WTC11 (cell line): ENCODE measurements around the gene BORCS5. TPM values are rescaled to one million over a fixed set of nuclear protein-coding genes. Genes with fewer than 3 reads are reported as not detected.

Source experiments
- ATAC-seq: fragments of 200-7000 bp; cut with Tn5 transposase; 2 replicates; pipeline ENCODE4 v1.10.0; 2021; ENCODE audit warnings: mild to moderate bottlenecking, moderate library complexity
- CTCF ChIA-PET: fragments of 300-600 bp; sonication (Branson Sonifier 250); formaldehyde crosslinking; loops from one replicate; lab custom pipeline; 2021; ENCODE audit warnings: antibody characterized with exemption; lab: Charles Lee
- POLR2A ChIA-PET: fragments of 350-600 bp; sonication (Branson Sonifier 250); formaldehyde crosslinking; loops from one replicate; lab custom pipeline; 2021; ENCODE audit warnings: antibody characterized with exemption; lab: Charles Lee
- DNase-seq: peaks from one replicate; pipeline ENCODE4 v3.0.0; 2021; ENCODE audit warnings: low spot score
- H3K27ac Mint-ChIP-seq: 2 replicates; pipeline ENCODE4 v1.8.0; 2021; ENCODE audit warnings: mixed read lengths
- H3K27me3 Mint-ChIP-seq: 2 replicates; pipeline ENCODE4 v1.8.0; 2021; ENCODE audit warnings: low read depth, mild to moderate bottlenecking, moderate library complexity, mixed read lengths
- H3K36me3 Mint-ChIP-seq: 2 replicates; pipeline ENCODE4 v1.8.0; 2021; ENCODE audit warnings: mixed read lengths
- H3K4me1 Mint-ChIP-seq: 2 replicates; pipeline ENCODE4 v1.8.0; 2022; ENCODE audit warnings: mixed read lengths
- H3K4me3 Mint-ChIP-seq: 2 replicates; pipeline ENCODE4 v1.8.0; 2021; ENCODE audit warnings: mild to moderate bottlenecking, moderate library complexity, mixed read lengths
- H3K9me3 Mint-ChIP-seq: 2 replicates; pipeline ENCODE4 v1.8.0; 2021; ENCODE audit warnings: mixed read lengths
- ARID4B ChIP-seq: sonication (generic); formaldehyde crosslinking; IDR thresholded peaks from 2 replicates; pipeline ENCODE4 v1.8.0; 2023; ENCODE audit warnings: missing genetic modification reagents, mild to moderate bottlenecking, borderline replicate concordance
- CBFB ChIP-seq: sonication (generic); formaldehyde crosslinking; IDR thresholded peaks from 2 replicates; pipeline ENCODE4 v1.8.1; 2022; ENCODE audit warnings: mild to moderate bottlenecking, low read depth, missing genetic modification reagents
- ELF4 ChIP-seq: sonication (generic); formaldehyde crosslinking; IDR thresholded peaks from 2 replicates; pipeline ENCODE4 v1.8.1; 2022; ENCODE audit warnings: low read depth, mild to moderate bottlenecking, moderate library complexity, missing genetic modification reagents
- GTF2I ChIP-seq: fragments of 250-450 bp; sonication (Bioruptor Pico); conservative IDR thresholded peaks from 2 replicates; pipeline ENCODE4 v1.4.0; 2021; ENCODE audit warnings: mild to moderate bottlenecking
- KAT7 ChIP-seq: sonication (generic); formaldehyde crosslinking; IDR thresholded peaks from 2 replicates; pipeline ENCODE4 v1.8.1; 2023; ENCODE audit warnings: missing genetic modification reagents, mild to moderate bottlenecking, borderline replicate concordance
- MYBL2 ChIP-seq: sonication (generic); formaldehyde crosslinking; IDR thresholded peaks from 2 replicates; pipeline ENCODE4 v1.8.1; 2023; ENCODE audit warnings: mild to moderate bottlenecking, moderate library complexity, missing genetic modification reagents
- NR2C2 ChIP-seq: sonication (generic); formaldehyde crosslinking; IDR thresholded peaks from 2 replicates; pipeline ENCODE4 v1.8.0; 2022; ENCODE audit warnings: mild to moderate bottlenecking, missing genetic modification reagents
- NR3C1 ChIP-seq: sonication (generic); formaldehyde crosslinking; conservative IDR thresholded peaks from 2 replicates; pipeline ENCODE4 v1.8.1; 2023; ENCODE audit warnings: low read depth, mild to moderate bottlenecking, missing genetic modification reagents
- RORB ChIP-seq: fragments of 250-450 bp; sonication (Bioruptor Pico); IDR thresholded peaks from 2 replicates; pipeline ENCODE4 v1.9.0; 2021; ENCODE audit warnings: mild to moderate bottlenecking
- ZNF232 ChIP-seq: sonication (generic); formaldehyde crosslinking; IDR thresholded peaks from 2 replicates; pipeline ENCODE4 v1.8.0; 2022; ENCODE audit warnings: mild to moderate bottlenecking, missing genetic modification reagents
- ZNF281 ChIP-seq: sonication (generic); formaldehyde crosslinking; IDR thresholded peaks from 2 replicates; pipeline ENCODE4 v1.8.0; 2023; ENCODE audit warnings: mild to moderate bottlenecking, missing genetic modification reagents
- ZNF416 ChIP-seq: fragments of 250-450 bp; sonication (Bioruptor Pico); IDR thresholded peaks from 2 replicates; pipeline ENCODE4 v1.9.0; 2021; ENCODE audit warnings: mild to moderate bottlenecking, inconsistent platforms
- ZNF423 ChIP-seq: fragments of 250-450 bp; sonication (Bioruptor Pico); IDR thresholded peaks from 2 replicates; pipeline ENCODE4 v2.1.2; 2022; ENCODE audit warnings: mild to moderate bottlenecking, moderate library complexity
- ZNF671 ChIP-seq: fragments of 250-450 bp; sonication (Bioruptor Pico); IDR thresholded peaks from 2 replicates; pipeline ENCODE4 v1.8.0; 2021; ENCODE audit warnings: mild to moderate bottlenecking
- total RNA-seq: library from RNA; stranded (reverse); gene quantifications from 3 replicates; pipeline ENCODE4 v1.2.3, GENCODE V29; 2021
- TF ChIP-seq, protein P1 (sequence below): sonication (generic); formaldehyde crosslinking; IDR thresholded peaks from 2 replicates; pipeline ENCODE4 v1.8.0; 2023; ENCODE audit warnings: missing genetic modification reagents
- TF ChIP-seq, protein P2 (sequence below): sonication (generic); formaldehyde crosslinking; conservative IDR thresholded peaks from 2 replicates; pipeline ENCODE4 v1.8.1; 2022; ENCODE audit warnings: mild to moderate bottlenecking, missing genetic modification reagents
- TF ChIP-seq, protein P3 (sequence below): sonication (generic); formaldehyde crosslinking; IDR thresholded peaks from 2 replicates; pipeline ENCODE4 v1.8.1; 2023; ENCODE audit warnings: mild to moderate bottlenecking, missing genetic modification reagents, moderate library complexity
- TF ChIP-seq, protein P4 (sequence below): sonication (generic); formaldehyde crosslinking; IDR thresholded peaks from 2 replicates; pipeline ENCODE4 v1.8.1; 2023; ENCODE audit warnings: mild to moderate bottlenecking, missing genetic modification reagents

Gene BORCS5
- total RNA-seq, 1 experiment from 2014 or later: 16.4 TPM

DNA sequence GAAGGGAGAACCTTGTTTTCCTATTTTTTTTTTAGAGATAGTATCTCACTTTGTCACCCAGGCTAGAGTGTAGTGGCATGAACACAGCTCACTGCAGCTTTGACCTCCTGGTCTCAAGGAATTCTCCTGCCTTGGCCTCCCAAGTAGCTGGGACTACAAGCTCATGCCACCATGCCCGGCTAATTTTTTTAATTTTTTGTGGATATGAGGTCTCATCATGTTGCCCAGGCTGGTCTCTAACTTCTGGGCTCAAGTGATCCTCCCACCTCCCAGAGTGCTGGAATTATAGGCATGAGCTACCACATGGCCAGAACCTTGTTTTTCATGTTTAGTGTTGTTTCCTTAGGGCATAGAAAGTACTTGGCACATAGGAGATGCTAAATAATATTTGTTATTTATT is 20.4 kb upstream of the BORCS5 start (continued):
- TF ChIP-seq, protein P1, sequence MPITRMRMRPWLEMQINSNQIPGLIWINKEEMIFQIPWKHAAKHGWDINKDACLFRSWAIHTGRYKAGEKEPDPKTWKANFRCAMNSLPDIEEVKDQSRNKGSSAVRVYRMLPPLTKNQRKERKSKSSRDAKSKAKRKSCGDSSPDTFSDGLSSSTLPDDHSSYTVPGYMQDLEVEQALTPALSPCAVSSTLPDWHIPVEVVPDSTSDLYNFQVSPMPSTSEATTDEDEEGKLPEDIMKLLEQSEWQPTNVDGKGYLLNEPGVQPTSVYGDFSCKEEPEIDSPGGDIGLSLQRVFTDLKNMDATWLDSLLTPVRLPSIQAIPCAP (CRISPR knock-in tag): no peak
- TF ChIP-seq ZNF416 (no peak), NR3C1 (CRISPR knock-in tag) (no peak)
- TF ChIP-seq, protein P2, sequence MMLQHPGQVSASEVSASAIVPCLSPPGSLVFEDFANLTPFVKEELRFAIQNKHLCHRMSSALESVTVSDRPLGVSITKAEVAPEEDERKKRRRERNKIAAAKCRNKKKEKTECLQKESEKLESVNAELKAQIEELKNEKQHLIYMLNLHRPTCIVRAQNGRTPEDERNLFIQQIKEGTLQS: no peak

GRCh38 chr12:12338527-12339168 is 18.2 kb upstream of the BORCS5 start:
- peaks cover 12% of the 10 kb centered on the region for H3K4me1 Mint-ChIP-seq
- POLR2A ChIA-PET: interaction anchor here (0.6 kb wide), 1 partner anchor 10 kb away, joined by 3 read pairs; no protein-coding TSS in a partner anchor
- TF ChIP-seq, protein P1 (CRISPR knock-in tag): no peak
- TF ChIP-seq, protein P3, sequence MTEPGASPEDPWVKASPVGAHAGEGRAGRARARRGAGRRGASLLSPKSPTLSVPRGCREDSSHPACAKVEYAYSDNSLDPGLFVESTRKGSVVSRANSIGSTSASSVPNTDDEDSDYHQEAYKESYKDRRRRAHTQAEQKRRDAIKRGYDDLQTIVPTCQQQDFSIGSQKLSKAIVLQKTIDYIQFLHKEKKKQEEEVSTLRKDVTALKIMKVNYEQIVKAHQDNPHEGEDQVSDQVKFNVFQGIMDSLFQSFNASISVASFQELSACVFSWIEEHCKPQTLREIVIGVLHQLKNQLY (CRISPR knock-in tag): no peak
- no peak for TF ChIP-seq ELF4 (CRISPR knock-in tag)
- TF ChIP-seq MYBL2 (CRISPR knock-in tag): no peak
- no peak for TF ChIP-seq ZNF423
- no peak for TF ChIP-seq GTF2I (CRISPR knock-in tag)
- TF ChIP-seq RORB (CRISPR knock-in tag): no peak
- TF ChIP-seq, protein P4, sequence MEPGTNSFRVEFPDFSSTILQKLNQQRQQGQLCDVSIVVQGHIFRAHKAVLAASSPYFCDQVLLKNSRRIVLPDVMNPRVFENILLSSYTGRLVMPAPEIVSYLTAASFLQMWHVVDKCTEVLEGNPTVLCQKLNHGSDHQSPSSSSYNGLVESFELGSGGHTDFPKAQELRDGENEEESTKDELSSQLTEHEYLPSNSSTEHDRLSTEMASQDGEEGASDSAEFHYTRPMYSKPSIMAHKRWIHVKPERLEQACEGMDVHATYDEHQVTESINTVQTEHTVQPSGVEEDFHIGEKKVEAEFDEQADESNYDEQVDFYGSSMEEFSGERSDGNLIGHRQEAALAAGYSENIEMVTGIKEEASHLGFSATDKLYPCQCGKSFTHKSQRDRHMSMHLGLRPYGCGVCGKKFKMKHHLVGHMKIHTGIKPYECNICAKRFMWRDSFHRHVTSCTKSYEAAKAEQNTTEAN (CRISPR knock-in tag): no peak
- no peak for TF ChIP-seq CBFB (CRISPR knock-in tag)
- no peak for TF ChIP-seq ZNF232 (CRISPR knock-in tag)
- CTCF ChIA-PET: interaction anchor here (0.7 to 2.5 kb wide), 2 partner anchors 11 to 330 kb away, joined by 4 to 11 read pairs; partner anchors contain the start of gene MANSC1
- H3K27ac Mint-ChIP-seq: 0 out of 2 replicates have a peak overlapping the region, but pooled peaks have one; percentile 53
- no peak overlapping the region for H3K4me3 Mint-ChIP-seq
- no peak for DNase-seq
- no peaks in the 10 kb centered on the region; the same call in 1 of the 2 replicates for H3K27me3 Mint-ChIP-seq
- no peaks in the 10 kb centered on the region for H3K9me3 Mint-ChIP-seq
- peaks cover 3% of the 10 kb centered on the region; the same call in 1 of the 2 replicates for H3K36me3 Mint-ChIP-seq
- no peak; the same call in 1 of the 2 replicates for ATAC-seq

DNA sequence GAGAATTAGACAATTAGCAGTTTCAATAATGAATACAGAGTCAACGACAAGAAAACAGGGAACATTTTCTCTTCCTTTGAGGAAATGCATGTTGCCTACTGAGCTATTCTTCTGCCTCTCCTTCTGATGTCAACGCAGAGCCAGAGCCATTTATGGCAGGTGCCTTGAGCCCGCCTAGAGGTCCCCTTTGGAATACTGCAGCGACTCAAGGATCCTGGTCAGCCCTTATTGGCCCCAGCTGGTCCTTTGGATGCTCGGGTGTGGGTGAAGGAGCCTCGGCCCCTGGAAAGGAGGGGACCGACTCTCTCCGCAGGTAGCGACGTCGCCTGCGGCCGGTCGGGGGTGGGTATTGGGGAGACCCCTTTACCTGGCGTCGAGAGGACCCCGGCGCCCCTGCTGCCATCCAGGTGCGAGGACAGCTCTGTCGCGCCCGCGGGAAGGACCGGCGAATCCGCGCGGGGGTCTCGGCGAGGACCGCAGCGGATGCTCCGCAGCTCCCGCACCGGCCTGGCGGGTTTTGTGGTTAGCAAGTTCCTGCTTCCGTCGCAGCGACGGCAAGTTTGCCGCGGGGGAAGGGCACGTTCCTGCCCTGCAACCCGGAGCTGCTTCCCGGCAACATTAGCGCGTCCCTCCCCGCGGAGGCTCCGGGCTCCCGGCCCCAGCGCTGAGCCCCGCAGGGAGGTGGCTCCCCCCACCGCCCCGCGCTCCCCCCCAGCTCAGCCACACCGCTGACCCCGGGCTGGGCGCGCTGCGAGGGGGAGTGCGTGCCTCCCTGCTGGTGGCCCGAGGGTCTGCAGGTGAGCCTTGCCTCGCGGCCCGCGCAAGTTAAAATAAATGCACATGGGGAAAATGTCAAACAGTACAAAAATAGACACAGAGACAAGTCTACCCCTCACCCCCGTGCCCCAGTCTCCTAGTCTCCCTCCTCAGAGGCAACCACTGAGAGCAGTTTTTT is 6.9 kb upstream of the BORCS5 start, which contains the start of gene MANSC1:
Gene MANSC1 (minus strand): TSS at position 532 of the 955 bp plus-strand sequence. CDS start 6,928 bp downstream, outside the sequence.
- H3K27me3 Mint-ChIP-seq: peaks cover 11% of the 10 kb centered on the region
- peak; percentile 92 for ATAC-seq
- peaks cover 12% of the 10 kb centered on the region for H3K36me3 Mint-ChIP-seq
- DNase-seq: peak; percentile 71
- H3K27ac Mint-ChIP-seq: no peak within 1 kb of the TSS
- peaks cover 24% of the 10 kb centered on the region for H3K4me1 Mint-ChIP-seq
- peak within 1 kb of the TSS; percentile 70 for H3K4me3 Mint-ChIP-seq
- POLR2A ChIA-PET: interaction anchor here (0.5 to 1.8 kb wide), 6 partner anchors 21 to 386 kb away, joined by 3 to 5 read pairs (median 4); partner anchors contain the start of gene CDKN1B
- CTCF ChIA-PET: interaction anchor here (0.5 to 2.4 kb wide), 28 partner anchors 9 to 387 kb away, joined by 3 to 11 read pairs (median 4); partner anchors contain the start of gene BCL2L14
- H3K9me3 Mint-ChIP-seq: peaks cover 17% of the 10 kb centered on the region
- TF ChIP-seq ARID4B (CRISPR knock-in tag): peak; percentile 84; the same call in 1 of the 2 replicates
- peak; percentile 54; the same call in 1 of the 2 replicates for TF ChIP-seq NR2C2 (CRISPR knock-in tag)
- no peak for TF ChIP-seq CBFB (CRISPR knock-in tag)
- TF ChIP-seq ZNF232 (CRISPR knock-in tag): 0 out of 2 replicates have a peak, but pooled peaks have one; percentile 34
- TF ChIP-seq MYBL2 (CRISPR knock-in tag): peak; percentile 93
- peak; percentile 90; the same call in 1 of the 2 replicates for TF ChIP-seq ZNF281
- peak; percentile 60; the same call in 1 of the 2 replicates for TF ChIP-seq KAT7
- no peak for TF ChIP-seq ZNF671 (CRISPR knock-in tag)
